Measurements from ENCODE around the gene TRIM7.
"Not testable (repeated sequence)": the region's sequence is repeated elsewhere in the genome, so short reads cannot be mapped to it uniquely, and the experiment has no call there.

TRIM7 gene

DNA sequence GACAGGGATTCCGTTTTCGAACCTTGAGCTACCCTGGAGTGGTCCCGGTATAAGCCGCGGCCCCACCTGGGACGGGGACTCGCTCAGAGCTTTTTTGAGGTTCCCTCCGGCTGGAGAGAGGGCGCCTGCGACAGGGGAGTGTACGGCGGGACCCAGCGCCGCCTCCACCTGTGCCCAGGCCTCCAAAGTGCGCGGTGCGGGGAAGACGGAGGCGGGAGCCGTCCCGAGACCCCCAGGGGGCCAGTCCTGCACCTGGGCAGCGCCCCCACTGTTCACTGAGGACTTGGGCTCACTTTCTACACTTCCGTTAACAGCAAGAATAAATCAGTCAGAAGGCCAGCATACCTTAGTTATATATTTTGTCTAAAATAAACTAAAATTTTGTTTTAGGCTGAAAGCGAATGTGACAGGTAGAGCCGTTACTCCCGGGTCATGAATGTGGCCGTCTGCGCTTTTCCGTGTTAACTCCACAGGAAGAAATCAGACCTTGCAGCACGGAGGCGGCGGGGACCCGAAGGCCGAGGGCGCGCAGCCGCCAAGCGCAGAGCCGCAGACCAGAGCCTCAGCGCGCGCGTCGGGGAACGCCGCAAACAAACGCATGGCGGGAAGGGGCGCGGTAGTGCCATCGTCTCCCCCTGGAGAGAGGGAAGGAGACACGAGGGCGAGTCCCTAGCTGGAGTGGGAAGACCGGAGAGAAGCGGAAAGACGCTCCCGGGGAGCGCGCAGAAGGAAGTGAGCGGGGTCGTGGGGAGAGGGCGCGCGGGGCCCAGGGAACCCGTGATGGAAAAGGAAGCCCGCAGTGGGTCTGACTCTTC is 14.1 kb downstream of the TRIM7 start:
- DNase-seq, result peak; percentile 55

DNA sequence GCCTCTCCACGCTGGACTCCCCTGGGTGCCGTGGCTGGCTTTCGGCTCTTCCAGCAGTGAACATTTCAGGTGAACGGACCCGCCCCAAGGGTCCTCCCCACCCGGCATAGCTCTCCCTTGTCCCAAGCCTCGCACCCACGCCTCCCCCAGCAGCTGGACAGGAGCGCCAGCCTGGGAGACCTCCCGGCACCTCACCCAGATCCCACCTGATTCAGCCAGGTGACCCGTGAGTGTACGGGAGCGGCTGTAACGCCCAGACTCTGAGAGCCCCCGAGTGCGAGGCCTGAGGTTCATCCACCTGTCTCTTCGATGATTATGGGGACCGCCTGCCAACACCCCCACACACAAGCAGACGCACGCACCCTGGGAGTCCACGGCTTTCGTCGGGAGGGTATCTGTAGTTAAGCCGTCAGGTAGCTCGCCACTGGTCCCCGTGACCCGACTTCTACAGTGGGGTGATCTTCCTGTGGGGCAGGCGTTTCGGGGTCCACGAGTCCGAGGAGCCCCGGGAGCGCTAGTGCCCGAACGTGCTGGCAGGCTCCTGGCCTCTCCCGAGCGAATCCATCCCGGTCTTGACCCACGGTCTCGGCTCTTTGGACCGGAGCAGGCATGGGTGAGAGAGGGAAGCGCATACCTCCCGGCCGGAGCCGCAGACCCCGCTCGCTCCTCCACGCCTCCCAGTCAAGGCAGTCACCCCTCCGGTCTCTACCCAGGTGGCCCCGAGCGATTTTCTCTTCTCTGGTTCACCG is 14.9 kb downstream of the TRIM7 start:
- DNase-seq, result peak; percentile 50

- peak; percentile 73 for DNase-seq
Observed at GRCh38 chr5:181189363-181189961, 15.5 kb downstream of the TRIM7 start.

DNA sequence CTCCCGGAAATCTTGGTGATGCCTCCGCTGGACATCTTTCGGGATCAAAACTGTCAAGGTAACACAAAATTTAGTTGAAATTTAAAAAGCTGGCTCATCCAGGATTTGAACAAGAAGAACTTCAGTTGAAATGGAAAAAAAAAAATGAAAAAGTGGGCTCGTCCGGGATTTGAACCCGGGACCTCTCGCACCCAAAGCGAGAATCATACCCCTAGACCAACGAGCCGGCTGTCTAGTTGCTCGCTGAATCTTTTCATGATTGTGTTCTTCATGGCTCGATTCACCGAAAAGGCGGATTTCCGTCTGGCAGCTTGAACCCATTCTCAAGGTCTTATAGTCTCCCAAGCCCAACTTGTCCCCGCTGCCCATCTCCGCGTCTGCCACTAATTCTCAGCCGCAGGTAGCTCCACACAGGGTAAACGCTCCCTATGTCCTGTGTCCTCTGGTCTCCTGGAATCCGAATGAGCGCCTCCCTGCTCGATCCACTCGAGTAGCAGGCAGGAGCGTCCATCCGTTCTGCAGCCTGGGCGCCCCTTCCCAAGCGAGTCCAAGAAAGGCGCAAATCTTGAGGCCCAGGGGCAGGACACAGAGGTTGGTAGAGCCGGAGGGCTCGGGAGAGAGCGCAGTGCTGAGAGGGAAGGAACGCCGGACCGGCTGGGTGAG is 16.2 kb downstream of the TRIM7 start:
- peak; percentile 90 for DNase-seq

GRCh38 chr5:181187500-181188213 is 17.3 kb downstream of the TRIM7 start:
- peak; percentile 70 for DNase-seq

GRCh38 chr5:181186986-181187499 is 18.0 kb downstream of the TRIM7 start:
- DNase-seq, result peak; percentile 39

GRCh38 chr5:181186022-181186421 is 19.0 kb downstream of the TRIM7 start:
- no peak for DNase-seq

DNA sequence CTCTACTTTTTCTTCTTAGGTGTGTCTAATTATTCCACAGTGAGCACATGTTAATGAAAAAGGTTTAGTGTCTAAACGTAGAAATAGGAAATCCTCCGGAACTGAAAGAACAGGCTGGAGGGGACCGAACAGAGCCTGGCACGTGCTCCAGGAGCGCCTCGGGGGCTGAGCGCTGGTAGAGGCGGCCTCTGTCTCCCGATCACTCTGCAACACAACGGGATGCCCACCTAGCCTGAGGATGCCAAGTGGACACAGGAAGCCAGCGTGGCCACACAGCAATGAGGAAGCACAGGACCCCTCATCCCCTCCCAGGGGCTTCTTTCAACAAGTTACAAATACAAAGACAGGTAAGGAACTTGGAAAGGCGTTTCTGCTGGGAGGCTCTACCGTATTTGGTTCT is 19.4 kb downstream of the TRIM7 start:
- no peak for DNase-seq

- DNase-seq, result no peak
Observed at GRCh38 chr5:181184845-181185216, 20.2 kb downstream of the TRIM7 start.

GRCh38 chr5:181182651-181183050 is 22.3 kb downstream of the TRIM7 start:
- no peak for DNase-seq

GRCh38 chr5:181181650-181182565 is 23.1 kb downstream of the TRIM7 start:
- peak; percentile 83 for DNase-seq

- DNase-seq, result not testable (repeated sequence)
Observed at GRCh38 chr5:181177559-181177958, 27.4 kb downstream of the TRIM7 start.

DNA sequence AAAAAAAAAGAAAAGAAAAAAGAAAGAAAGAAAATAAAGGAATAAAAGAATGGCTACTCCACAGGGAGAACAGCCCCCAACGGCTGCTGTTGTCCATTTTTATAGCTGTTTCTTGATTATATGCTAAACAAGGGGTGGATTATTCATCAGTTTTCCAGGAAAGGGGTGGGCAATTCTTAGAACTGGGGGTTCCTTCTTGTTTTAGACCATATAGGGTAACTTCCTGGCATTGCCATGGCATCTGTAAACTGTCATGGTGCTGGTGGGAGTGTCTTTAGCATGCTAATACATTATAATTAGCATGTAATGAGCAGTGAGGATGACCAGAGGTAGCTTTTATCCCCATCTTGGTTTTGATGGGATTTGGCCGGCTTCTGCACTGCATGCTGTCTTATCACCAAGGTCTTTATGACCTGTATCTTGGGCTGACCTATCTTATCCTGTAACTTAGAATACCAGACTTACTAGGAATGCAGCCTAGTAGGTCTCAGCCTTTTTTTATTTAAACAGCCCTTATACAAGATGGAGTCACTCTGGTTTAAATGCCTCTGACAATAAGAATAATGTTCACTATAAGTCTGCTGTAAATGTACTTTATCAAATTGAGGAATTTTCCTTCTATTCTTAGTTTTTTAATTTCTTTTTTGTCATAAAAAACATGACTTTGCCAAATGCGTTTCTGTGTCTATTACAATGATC is 28.6 kb downstream of the TRIM7 start:
- DNase-seq, result no peak

DNA sequence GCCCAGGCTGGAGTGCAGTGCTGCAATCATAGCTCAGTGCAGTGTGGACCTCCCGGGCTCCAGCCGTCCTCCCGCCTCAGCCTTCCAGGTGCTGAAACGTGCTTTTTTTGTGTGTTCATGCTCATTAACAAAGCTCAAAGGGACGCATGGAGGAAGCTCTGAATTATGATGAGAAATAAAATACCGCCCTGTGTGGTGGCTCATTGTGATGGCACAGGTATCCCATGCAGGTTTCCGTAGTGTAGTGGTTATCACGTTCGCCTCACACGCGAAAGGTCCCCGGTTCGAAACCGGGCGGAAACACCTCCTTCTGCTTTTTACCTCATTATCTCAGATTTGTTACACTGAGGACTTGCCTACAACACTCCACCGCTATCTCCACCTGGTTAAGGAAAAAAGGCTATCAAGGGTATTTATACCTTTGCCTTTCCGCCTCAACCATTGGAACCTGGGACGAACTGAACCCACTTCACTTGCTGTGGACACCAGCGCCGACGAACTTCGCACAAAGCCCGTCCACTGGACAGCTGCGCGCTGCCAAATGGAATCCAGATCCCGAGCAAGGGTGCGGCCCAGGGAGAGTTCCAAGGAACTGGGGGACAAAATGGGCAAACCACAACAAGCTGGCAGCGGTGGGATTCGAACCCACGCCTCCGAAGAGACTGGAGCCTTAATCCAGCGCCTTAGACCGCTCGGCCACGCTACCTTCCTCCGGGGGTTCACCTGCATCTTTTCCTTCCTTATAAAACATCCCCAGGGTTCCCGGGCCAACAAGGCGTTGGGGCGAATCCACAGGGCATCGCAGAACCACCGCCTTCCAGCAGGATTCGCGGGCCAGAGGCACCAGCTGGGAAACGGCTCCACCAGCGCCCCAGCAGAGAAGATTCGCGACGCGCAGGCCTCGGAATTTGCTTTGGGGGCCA is 31.3 kb downstream of the TRIM7 start:
- DNase-seq, result peak; percentile 65

DNA sequence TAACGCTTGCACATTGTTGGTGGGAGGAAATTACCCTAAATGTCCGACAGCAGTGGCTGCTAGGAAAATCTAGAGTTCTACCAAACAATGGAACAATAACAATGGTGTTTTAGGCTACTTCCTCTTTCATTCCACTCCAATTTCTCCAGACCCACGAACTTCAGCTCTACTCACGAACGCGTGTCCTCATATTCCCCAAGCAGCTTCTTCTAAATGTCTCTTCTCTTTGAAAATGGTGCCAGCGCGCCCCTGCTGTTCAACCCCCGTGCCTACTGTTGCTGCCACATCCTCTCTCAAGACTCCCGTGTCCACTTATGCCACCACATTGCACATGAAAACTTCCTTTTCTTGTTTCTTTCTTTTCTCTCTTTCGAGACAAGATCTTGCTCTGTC is 32.0 kb downstream of the TRIM7 start:
- DNase-seq, result peak; percentile 44

GRCh38 chr5:181171782-181172181 is 33.2 kb downstream of the TRIM7 start:
- no peak for DNase-seq

DNA sequence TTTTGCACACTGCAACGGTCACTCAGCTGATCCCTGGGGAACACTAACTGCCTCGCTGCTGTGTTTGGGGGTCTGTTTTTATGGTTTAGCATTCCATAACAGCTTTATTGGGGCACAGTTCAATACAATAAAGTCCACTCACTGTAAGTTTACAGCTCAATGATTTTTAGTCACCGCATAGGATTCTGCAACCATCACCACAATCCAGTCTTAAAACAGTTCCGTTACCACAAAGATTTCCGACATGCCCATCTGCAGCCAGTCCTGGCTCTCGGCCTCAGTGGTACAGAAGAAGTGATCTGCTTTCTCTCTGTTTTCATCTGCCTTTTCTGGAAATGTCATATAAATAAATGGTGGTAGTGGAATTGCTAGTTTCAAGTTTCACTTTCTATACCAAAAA is 34.0 kb downstream of the TRIM7 start:
- DNase-seq, result no peak

DNA sequence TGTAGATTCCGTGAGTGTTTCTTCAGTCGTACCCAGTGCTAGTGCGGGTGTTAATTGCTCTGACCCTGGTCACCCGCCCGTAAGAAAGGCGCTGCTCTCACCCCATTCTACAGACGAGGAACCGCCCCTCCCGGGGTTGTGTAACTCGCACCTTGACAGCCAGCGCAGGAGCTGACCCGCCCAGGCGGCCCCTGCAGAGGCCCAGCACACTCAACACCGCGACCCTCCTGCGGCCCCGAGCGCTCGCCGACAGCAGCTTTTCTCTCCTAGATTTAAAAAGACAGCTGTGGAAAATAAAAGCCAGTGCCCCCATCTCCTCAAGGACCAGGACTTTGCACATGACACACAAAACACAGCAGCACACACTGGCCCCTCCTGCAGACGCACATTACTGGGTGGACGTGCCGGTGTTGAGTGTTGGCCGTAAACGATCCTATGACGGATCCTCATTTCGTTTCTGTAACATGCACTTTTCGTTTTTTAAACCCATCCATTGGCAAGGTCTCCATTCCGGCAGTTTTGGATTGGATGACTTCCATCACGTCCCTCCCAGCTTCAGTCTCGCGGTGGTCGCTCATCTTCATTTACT is 34.7 kb downstream of the TRIM7 start:
- no peak for DNase-seq
